ENCODE measurements around the gene PTPN2.

PTPN2 gene

GRCh38 chr18:12786669-12787068 is 97.4 kb downstream of the PTPN2 start:
- H3K4me2 ChIP-seq (ENCODE audit: low read depth, low read length, poor library complexity, severe bottlenecking), result no peak overlapping the region
- H3K4me3 ChIP-seq (ENCODE audit: insufficient read depth, low read length, poor library complexity, severe bottlenecking), result no peak overlapping the region
- no peaks in the 10 kb centered on the region for H3K36me3 ChIP-seq (ENCODE audit: low read length)
- no peaks in the 10 kb centered on the region for H4K20me1 ChIP-seq (ENCODE audit: low read depth, low read length)
- H3K79me2 ChIP-seq (ENCODE audit: insufficient read depth, low read length), result no peaks in the 10 kb centered on the region
- H3F3A ChIP-seq (ENCODE audit: insufficient read depth), result no peaks in the 10 kb centered on the region
- no peaks in the 10 kb centered on the region for H3K9me3 ChIP-seq (ENCODE audit: insufficient read depth, low read length)
- no peak for TF ChIP-seq EZH2phosphoT487 (conservative IDR thresholded peaks at IDR 0.05; ENCODE audit: low read length)
- TF ChIP-seq, protein P1, sequence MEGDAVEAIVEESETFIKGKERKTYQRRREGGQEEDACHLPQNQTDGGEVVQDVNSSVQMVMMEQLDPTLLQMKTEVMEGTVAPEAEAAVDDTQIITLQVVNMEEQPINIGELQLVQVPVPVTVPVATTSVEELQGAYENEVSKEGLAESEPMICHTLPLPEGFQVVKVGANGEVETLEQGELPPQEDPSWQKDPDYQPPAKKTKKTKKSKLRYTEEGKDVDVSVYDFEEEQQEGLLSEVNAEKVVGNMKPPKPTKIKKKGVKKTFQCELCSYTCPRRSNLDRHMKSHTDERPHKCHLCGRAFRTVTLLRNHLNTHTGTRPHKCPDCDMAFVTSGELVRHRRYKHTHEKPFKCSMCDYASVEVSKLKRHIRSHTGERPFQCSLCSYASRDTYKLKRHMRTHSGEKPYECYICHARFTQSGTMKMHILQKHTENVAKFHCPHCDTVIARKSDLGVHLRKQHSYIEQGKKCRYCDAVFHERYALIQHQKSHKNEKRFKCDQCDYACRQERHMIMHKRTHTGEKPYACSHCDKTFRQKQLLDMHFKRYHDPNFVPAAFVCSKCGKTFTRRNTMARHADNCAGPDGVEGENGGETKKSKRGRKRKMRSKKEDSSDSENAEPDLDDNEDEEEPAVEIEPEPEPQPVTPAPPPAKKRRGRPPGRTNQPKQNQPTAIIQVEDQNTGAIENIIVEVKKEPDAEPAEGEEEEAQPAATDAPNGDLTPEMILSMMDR (IDR thresholded peaks at IDR 0.05; ENCODE audit: insufficient read depth, low read length, poor library complexity, severe bottlenecking), result no peak
- H3K27ac ChIP-seq (ENCODE audit: low read depth, low read length), result no peak overlapping the region
- no peak overlapping the region for H3K9ac ChIP-seq (ENCODE audit: low read length)
- no peaks in the 10 kb centered on the region for H3K27me3 ChIP-seq (ENCODE audit: low read length)
- H2AFZ ChIP-seq (ENCODE audit: low read depth, low read length, severe bottlenecking), result no peak overlapping the region
- H3K9me2 ChIP-seq (replicated peaks; ENCODE audit: insufficient read depth, low read length), result no peaks in the 10 kb centered on the region

GRCh38 chr18:12783524-12783923 is 100.5 kb downstream of the PTPN2 start:
- TF ChIP-seq, protein P1 (IDR thresholded peaks at IDR 0.05; ENCODE audit: insufficient read depth, low read length, poor library complexity, severe bottlenecking), result no peak
- no peak for TF ChIP-seq EZH2phosphoT487 (conservative IDR thresholded peaks at IDR 0.05; ENCODE audit: low read length)
- H3K36me3 ChIP-seq (ENCODE audit: low read length), result no peaks in the 10 kb centered on the region
- no peaks in the 10 kb centered on the region for H3K27me3 ChIP-seq (ENCODE audit: low read length)
- H2AFZ ChIP-seq (ENCODE audit: low read depth, low read length, severe bottlenecking), result no peak overlapping the region
- no peak overlapping the region for H3K4me2 ChIP-seq (ENCODE audit: low read depth, low read length, poor library complexity, severe bottlenecking)
- H4K20me1 ChIP-seq (ENCODE audit: low read depth, low read length), result no peaks in the 10 kb centered on the region
- no peak overlapping the region for H3K27ac ChIP-seq (ENCODE audit: low read depth, low read length)
- H3K9me2 ChIP-seq (replicated peaks; ENCODE audit: insufficient read depth, low read length), result no peaks in the 10 kb centered on the region
- no peaks in the 10 kb centered on the region for H3K79me2 ChIP-seq (ENCODE audit: insufficient read depth, low read length)
- H3K9ac ChIP-seq (ENCODE audit: low read length), result no peak overlapping the region
- no peaks in the 10 kb centered on the region for H3K9me3 ChIP-seq (ENCODE audit: insufficient read depth, low read length)
- H3K4me3 ChIP-seq (ENCODE audit: insufficient read depth, low read length, poor library complexity, severe bottlenecking), result no peak overlapping the region
- H3F3A ChIP-seq (ENCODE audit: insufficient read depth), result no peaks in the 10 kb centered on the region

DNA sequence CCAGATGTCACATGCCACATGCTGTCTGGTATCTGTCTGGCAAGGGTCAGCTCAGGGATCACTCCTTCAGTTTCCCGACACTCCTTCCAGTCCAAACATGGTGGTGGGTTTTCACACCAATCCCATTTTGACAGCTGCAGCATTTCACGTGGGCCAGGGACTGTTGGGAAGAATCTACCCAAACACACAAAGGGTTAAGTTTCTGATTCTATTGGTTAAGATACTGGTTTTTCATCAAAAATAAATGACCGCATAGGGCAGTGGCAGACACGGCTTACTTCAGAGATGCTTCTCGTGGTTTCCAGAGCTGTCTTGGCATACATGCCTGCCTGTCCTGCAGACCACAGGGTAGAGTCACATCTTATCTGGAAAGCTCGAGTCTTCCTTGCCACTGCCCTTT is 101.5 kb downstream of the PTPN2 start:
- Histone ChIP-seq H3K9me3 (ENCODE audit: insufficient read depth, low read length) (no peaks in the 10 kb centered on the region), H3F3A (ENCODE audit: insufficient read depth) (no peaks in the 10 kb centered on the region), H2AFZ (ENCODE audit: low read depth, low read length, severe bottlenecking) (no peak overlapping the region), H4K20me1 (ENCODE audit: low read depth, low read length) (no peaks in the 10 kb centered on the region), H3K27me3 (ENCODE audit: low read length) (no peaks in the 10 kb centered on the region), H3K9me2 (replicated peaks; ENCODE audit: insufficient read depth, low read length) (no peaks in the 10 kb centered on the region), H3K79me2 (ENCODE audit: insufficient read depth, low read length) (no peaks in the 10 kb centered on the region), H3K4me3 (ENCODE audit: insufficient read depth, low read length, poor library complexity, severe bottlenecking) (no peak overlapping the region), H3K9ac (ENCODE audit: low read length) (no peak overlapping the region), H3K4me2 (ENCODE audit: low read depth, low read length, poor library complexity, severe bottlenecking) (no peak overlapping the region), H3K27ac (ENCODE audit: low read depth, low read length) (no peak overlapping the region), H3K36me3 (ENCODE audit: low read length) (no peaks in the 10 kb centered on the region)
- no peak for TF ChIP-seq EZH2phosphoT487 (conservative IDR thresholded peaks at IDR 0.05; ENCODE audit: low read length)
- TF ChIP-seq, protein P1 (IDR thresholded peaks at IDR 0.05; ENCODE audit: insufficient read depth, low read length, poor library complexity, severe bottlenecking), result no peak

Measured in SU-DHL-6 (cell line).